GM12801 (cell line): Measurements from ENCODE around the gene TEFM.

Experiments
- CTCF ChIP-seq: IDR thresholded peaks from one replicate; pipeline ENCODE4 v1.5.1; 2011; ENCODE audit warnings: control low read depth; ENCODE audit not compliant: insufficient read length; ENCODE audit errors: extremely low read depth

TEFM gene

GRCh38 chr17:30926516-30926915 lies 20.5 kb upstream of the TEFM start:
- no peak for TF ChIP-seq CTCF

- no peak for TF ChIP-seq CTCF
These were observed 18.3 kb upstream of the TEFM start for GRCh38 chr17:30924341-30924740.

GRCh38 chr17:30922235-30923030 lies 16.4 kb upstream of the TEFM start:
- TF ChIP-seq CTCF: no peak

GRCh38 chr17:30921544-30922196 lies 15.6 kb upstream of the TEFM start, which contains the start of gene ADAP2:
ADAP2 (plus strand) TSS chr17:30921945; CDS start chr17:30922015, 70 bp downstream.
- no peak for TF ChIP-seq CTCF

GRCh38 chr17:30920683-30921543 lies 14.9 kb upstream of the TEFM start:
- TF ChIP-seq CTCF: no peak

- TF ChIP-seq CTCF: no peak
These were observed 14.2 kb upstream of the TEFM start for GRCh38 chr17:30920282-30920681.

- no peak for TF ChIP-seq CTCF
These were observed 11.0 kb upstream of the TEFM start for GRCh38 chr17:30917050-30917449.
